Mesenchymal stem cell (in vitro differentiated cells and primary cell): ENCODE measurements around the gene C16orf90.

Source experiments
- DNase-seq: peaks from one replicate; pipeline ENCODE4 v3.0.0-alpha.2; 2013
- H2AFZ ChIP-seq: one replicate; pipeline ENCODE4 v1.6.1; 2013; ENCODE audit warnings: low read depth, mild to moderate bottlenecking, control low read depth, inconsistent platforms, low read length, moderate library complexity
- H2AK5ac ChIP-seq: 2 replicates; pipeline ENCODE4 v1.6.1; 2013; ENCODE audit warnings: low read length, moderate library complexity, mild to moderate bottlenecking, inconsistent platforms; ENCODE audit not compliant: severe bottlenecking
- H2BK120ac ChIP-seq: one replicate; pipeline ENCODE4 v1.6.1; 2013; ENCODE audit warnings: low read depth, mild to moderate bottlenecking, inconsistent platforms, low read length, moderate library complexity
- H2BK12ac ChIP-seq, 2 experiments: one replicate each; pipeline ENCODE4 v1.6.1; 2013; ENCODE audit warnings: inconsistent platforms in 2 of 2, low read length in 2 of 2, mild to moderate bottlenecking in 2 of 2, moderate library complexity in 2 of 2, control low read depth in 1 of 2
- H2BK15ac ChIP-seq: one replicate; pipeline ENCODE4 v1.6.1; 2013; ENCODE audit warnings: mild to moderate bottlenecking, low read depth, inconsistent platforms; ENCODE audit not compliant: poor library complexity, severe bottlenecking
- H2BK5ac ChIP-seq: 2 replicates; pipeline ENCODE4 v1.6.1; 2013; ENCODE audit warnings: low read depth, mild to moderate bottlenecking, low read length, control low read depth, inconsistent platforms; ENCODE audit not compliant: poor library complexity, severe bottlenecking
- H3K14ac ChIP-seq, 2 experiments: one replicate each; pipeline ENCODE4 v1.6.1; 2013; ENCODE audit warnings: inconsistent platforms in 2 of 2, low read length in 2 of 2, control low read depth in 1 of 2, mild to moderate bottlenecking in 1 of 2, moderate library complexity in 1 of 2
- H3K18ac ChIP-seq, 2 experiments: one replicate each; pipeline ENCODE4 v1.6.1; 2013; ENCODE audit warnings: inconsistent platforms in 2 of 2, low read length in 2 of 2, control low read depth in 1 of 2, low read depth in 1 of 2, mild to moderate bottlenecking in 1 of 2
- H3K23ac ChIP-seq, 2 experiments: one replicate each; pipeline ENCODE4 v1.6.1; 2013; ENCODE audit warnings: inconsistent platforms in 2 of 2, low read length in 2 of 2, mild to moderate bottlenecking in 2 of 2, moderate library complexity in 2 of 2, control low read depth in 1 of 2
- H3K27ac ChIP-seq: 2 replicates; pipeline ENCODE4 v1.5.1; 2013; ENCODE audit warnings: mild to moderate bottlenecking, moderate library complexity, low read length, control low read depth, inconsistent platforms; ENCODE audit not compliant: poor library complexity, severe bottlenecking
- H3K27me3 ChIP-seq, 2 experiments: 2 replicates each; pipeline versions ENCODE4 v1.6.1 to v1.7.0; 2013; ENCODE audit warnings: low read length in 2 of 2, mild to moderate bottlenecking in 2 of 2, moderate library complexity in 2 of 2, control low read depth in 1 of 2, inconsistent platforms in 1 of 2; ENCODE audit not compliant: control insufficient read depth in 1 of 2, insufficient read depth in 1 of 2
- H3K36me3 ChIP-seq, 2 experiments: 2 replicates each; pipeline versions ENCODE4 v1.6.1 to v1.7.0; 2013; ENCODE audit warnings: low read length in 2 of 2, control low read depth in 1 of 2, inconsistent platforms in 1 of 2, low read depth in 1 of 2, mild to moderate bottlenecking in 1 of 2; ENCODE audit not compliant: insufficient read depth in 2 of 2, control insufficient read depth in 1 of 2
- H3K4ac ChIP-seq, 2 experiments: one replicate each; pipeline ENCODE4 v1.6.1; 2013; ENCODE audit warnings: inconsistent platforms in 2 of 2, low read length in 2 of 2, mild to moderate bottlenecking in 2 of 2, moderate library complexity in 2 of 2, control low read depth in 1 of 2, low read depth in 1 of 2
- H3K4me1 ChIP-seq: 2 replicates; pipeline ENCODE4 v1.6.1; 2013; ENCODE audit warnings: low read depth, low read length, control low read depth; ENCODE audit not compliant: control insufficient read depth, insufficient read depth
- H3K4me2 ChIP-seq: 2 replicates; pipeline ENCODE4 v1.6.1; 2013; ENCODE audit warnings: low read length, mild to moderate bottlenecking, inconsistent platforms; ENCODE audit not compliant: poor library complexity, severe bottlenecking
- H3K4me3 ChIP-seq, 2 experiments: 2 replicates each; pipeline versions ENCODE4 v1.5.1 to v1.7.0; 2013; ENCODE audit warnings: low read length in 2 of 2, mild to moderate bottlenecking in 2 of 2, control low read depth in 1 of 2, low read depth in 1 of 2; ENCODE audit not compliant: insufficient read depth in 1 of 2
- H3K79me1 ChIP-seq: replicated peaks from 2 replicates; pipeline ENCODE4 v1.6.1; 2013; ENCODE audit warnings: mild to moderate bottlenecking, control low read depth, low read length, inconsistent platforms; ENCODE audit not compliant: poor library complexity, severe bottlenecking
- H3K9ac ChIP-seq: 2 replicates; pipeline ENCODE4 v1.7.0; 2013; ENCODE audit warnings: mild to moderate bottlenecking, low read length, moderate library complexity
- H3K9me3 ChIP-seq: 2 replicates; pipeline ENCODE4 v1.7.0; 2013; ENCODE audit warnings: mild to moderate bottlenecking, low read length; ENCODE audit not compliant: control insufficient read depth
- H4K8ac ChIP-seq: one replicate; pipeline ENCODE4 v1.6.1; 2013; ENCODE audit warnings: inconsistent platforms, mild to moderate bottlenecking, low read length, moderate library complexity
- H4K91ac ChIP-seq: one replicate; pipeline ENCODE4 v1.6.1; 2013; ENCODE audit warnings: mild to moderate bottlenecking, low read length, inconsistent platforms
- WGBS: methylation state at CpG from one replicate; pipeline ENCODE4 v1.1.7; 2013; ENCODE audit warnings: mixed read lengths; 5-methylcytosine and 5-hydroxymethylcytosine counted together

Gene C16orf90

GRCh38 chr16:3509470-3509928 lies 14.2 kb upstream of the C16orf90 start:
- H2BK15ac ChIP-seq = no peak overlapping the region
- H3K9ac ChIP-seq = no peak overlapping the region
- no peak overlapping the region for H3K4me2 ChIP-seq
- DNase-seq = no peak
- no peak overlapping the region for H3K18ac ChIP-seq
- H2AK5ac ChIP-seq = no peak overlapping the region
- H4K91ac ChIP-seq = no peak overlapping the region
- no peak overlapping the region for H2AFZ ChIP-seq
- no peak overlapping the region for H3K4me3 ChIP-seq
- H2BK12ac ChIP-seq = no peak overlapping the region
- no peak overlapping the region for H4K8ac ChIP-seq
- H3K4me1 ChIP-seq = peaks cover 4% of the 10 kb centered on the region
- H3K27ac ChIP-seq = no peak overlapping the region
- H3K23ac ChIP-seq = no peak overlapping the region
- no peaks in the 10 kb centered on the region for H3K27me3 ChIP-seq
- no peak overlapping the region for H2BK5ac ChIP-seq
- WGBS = 91% methylated on average over 13 of the region's 13 CpGs
- no peaks in the 10 kb centered on the region for H3K9me3 ChIP-seq
- no peak overlapping the region for H3K4ac ChIP-seq
- H3K36me3 ChIP-seq = peaks cover 44 to 84% of the 10 kb centered on the region in 2 experiments
- no peak overlapping the region for H2BK120ac ChIP-seq
- H3K79me1 ChIP-seq = peaks cover 9% of the 10 kb centered on the region
- no peak overlapping the region for H3K14ac ChIP-seq

DNA sequence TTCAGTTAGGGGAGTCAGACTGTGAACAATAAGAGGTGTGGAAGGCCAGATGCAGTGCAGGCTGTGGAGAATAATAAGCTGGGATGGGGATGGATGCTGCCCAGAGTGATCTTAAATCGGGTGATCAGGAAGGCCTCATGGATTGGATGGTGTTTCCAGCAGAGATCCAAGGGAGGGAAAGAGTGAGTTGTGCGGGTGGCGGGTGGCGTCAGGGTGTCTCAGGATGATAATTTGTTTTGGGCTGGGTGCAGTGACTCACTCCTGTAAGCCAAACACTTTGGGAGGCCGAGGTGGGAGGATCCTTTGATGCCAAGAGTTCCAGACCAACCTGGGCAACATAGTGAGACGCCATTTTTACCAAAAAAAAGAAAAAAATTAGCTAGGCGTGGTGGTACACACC lies 13.4 kb upstream of the C16orf90 start:
- Histone ChIP-seq H3K79me1 (peaks cover 9% of the 10 kb centered on the region), H2BK15ac (no peak overlapping the region), H3K27me3 (no peaks in the 10 kb centered on the region), H2AK5ac (no peak overlapping the region), H3K23ac (no peak overlapping the region), H3K36me3 (peaks cover 41 to 79% of the 10 kb centered on the region in 2 experiments), H3K9ac (no peak overlapping the region), H2AFZ (no peak overlapping the region), H3K4ac (no peak overlapping the region), H3K27ac (no peak overlapping the region), H2BK5ac (no peak overlapping the region), H2BK120ac (no peak overlapping the region), H3K4me1 (peaks cover 2% of the 10 kb centered on the region), H3K4me2 (no peak overlapping the region), H3K4me3 (no peak overlapping the region), H3K9me3 (no peaks in the 10 kb centered on the region), H2BK12ac (no peak overlapping the region), H3K14ac (no peak overlapping the region), H3K18ac (no peak overlapping the region), H4K8ac (no peak overlapping the region), H4K91ac (no peak overlapping the region)
- DNase-seq = no peak
- WGBS = 94% methylated on average over 7 of the region's 7 CpGs

DNA sequence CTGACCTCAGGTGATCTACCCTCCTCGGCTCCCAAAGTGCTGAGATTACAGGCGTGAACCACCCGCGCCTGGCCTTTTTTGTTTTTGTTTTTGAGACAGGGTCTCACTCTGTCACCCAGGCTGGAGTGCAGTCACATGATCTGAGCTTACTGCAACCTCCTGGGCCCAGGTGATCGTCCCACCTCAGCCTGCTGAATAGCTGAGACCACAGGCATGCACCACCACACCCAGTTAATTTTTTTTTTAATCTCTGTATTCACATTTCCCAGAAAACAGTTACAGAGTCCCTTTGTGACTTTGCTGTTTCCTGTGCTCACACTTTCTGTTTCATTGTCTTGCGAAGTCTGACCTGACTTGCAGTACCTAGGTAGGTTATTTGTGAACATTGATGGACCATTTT lies 8.2 kb upstream of the C16orf90 start:
- Histone ChIP-seq H3K14ac (no peak overlapping the region), H3K9me3 (no peaks in the 10 kb centered on the region), H3K36me3 (peaks cover 9 to 35% of the 10 kb centered on the region in 2 experiments), H3K4me1 (peaks cover 4% of the 10 kb centered on the region), H3K27me3 (no peaks in the 10 kb centered on the region), H3K4ac (no peak overlapping the region), H2BK15ac (no peak overlapping the region), H3K9ac (no peak overlapping the region), H2BK12ac (no peak overlapping the region), H2AFZ (no peak overlapping the region), H4K8ac (no peak overlapping the region), H2BK5ac (no peak overlapping the region), H3K23ac (no peak overlapping the region), H3K18ac (no peak overlapping the region), H2BK120ac (no peak overlapping the region), H3K4me3 (no peak overlapping the region), H3K4me2 (no peak overlapping the region), H2AK5ac (no peak overlapping the region), H3K27ac (no peak overlapping the region), H4K91ac (no peak overlapping the region), H3K79me1 (peaks cover 17% of the 10 kb centered on the region)
- DNase-seq = no peak
- WGBS = 98% methylated on average over 6 of the region's 6 CpGs

GRCh38 chr16:3501783-3502400 lies 6.6 kb upstream of the C16orf90 start:
- WGBS = 82% methylated on average over 21 of the region's 22 CpGs
- H3K14ac ChIP-seq = peak overlapping the region in 1 of 2 experiments; percentile 87
- no peak overlapping the region for H2AFZ ChIP-seq
- peak overlapping the region in 1 of 2 experiments; percentile 10 for H2BK12ac ChIP-seq
- peak overlapping the region in 1 of 2 experiments; percentile 96 for H3K23ac ChIP-seq
- no peak overlapping the region for H2AK5ac ChIP-seq
- peak overlapping the region; percentile 76 for H3K4me2 ChIP-seq
- peak overlapping the region; percentile 93 for H3K9ac ChIP-seq
- peak overlapping the region; percentile 69 to 83 for H3K4me3 ChIP-seq
- peaks cover 17% of the 10 kb centered on the region for H3K79me1 ChIP-seq
- no peak overlapping the region for H2BK15ac ChIP-seq
- H4K8ac ChIP-seq = no peak overlapping the region
- no peak overlapping the region for H2BK120ac ChIP-seq
- H3K4me1 ChIP-seq = peaks cover 4% of the 10 kb centered on the region
- H3K27ac ChIP-seq = no peak overlapping the region
- peak overlapping the region in 1 of 2 experiments; percentile 17 for H3K4ac ChIP-seq
- H2BK5ac ChIP-seq = no peak overlapping the region
- peaks cover 9 to 20% of the 10 kb centered on the region in 2 experiments for H3K36me3 ChIP-seq
- no peaks in the 10 kb centered on the region for H3K27me3 ChIP-seq
- no peaks in the 10 kb centered on the region for H3K9me3 ChIP-seq
- H3K18ac ChIP-seq = no peak overlapping the region
- peak overlapping the region; percentile 75 for H4K91ac ChIP-seq
- no peak for DNase-seq
